ENCODE data around the gene UBE2QL1. TPM values are rescaled to one million over a fixed set of nuclear protein-coding genes. Genes with fewer than 3 reads are reported as not detected.

UBE2QL1 gene
- total RNA-seq, 1 experiment from 2014 or later, result 0.50 TPM

- TF ChIP-seq ZNF416 (CRISPR knock-in tag; IDR thresholded peaks at IDR 0.05), result no peak
- TF ChIP-seq ZMAT4 (CRISPR knock-in tag; IDR thresholded peaks at IDR 0.05), result no peak
- no peak for TF ChIP-seq ZNF232 (CRISPR knock-in tag; IDR thresholded peaks at IDR 0.05)
- TF ChIP-seq HMGA2 (CRISPR knock-in tag; IDR thresholded peaks at IDR 0.05), result no peak
- no peak for TF ChIP-seq FOXJ3 (CRISPR knock-in tag; IDR thresholded peaks at IDR 0.05; ENCODE audit: borderline replicate concordance)
- TF ChIP-seq RELA (CRISPR knock-in tag; IDR thresholded peaks at IDR 0.05; ENCODE audit: borderline replicate concordance), result no peak
- TF ChIP-seq ZNF423 (CRISPR knock-in tag; IDR thresholded peaks at IDR 0.05), result no peak
Observed at GRCh38 chr5:6543346-6543730, 94.7 kb downstream of the UBE2QL1 start (continued).

DNA sequence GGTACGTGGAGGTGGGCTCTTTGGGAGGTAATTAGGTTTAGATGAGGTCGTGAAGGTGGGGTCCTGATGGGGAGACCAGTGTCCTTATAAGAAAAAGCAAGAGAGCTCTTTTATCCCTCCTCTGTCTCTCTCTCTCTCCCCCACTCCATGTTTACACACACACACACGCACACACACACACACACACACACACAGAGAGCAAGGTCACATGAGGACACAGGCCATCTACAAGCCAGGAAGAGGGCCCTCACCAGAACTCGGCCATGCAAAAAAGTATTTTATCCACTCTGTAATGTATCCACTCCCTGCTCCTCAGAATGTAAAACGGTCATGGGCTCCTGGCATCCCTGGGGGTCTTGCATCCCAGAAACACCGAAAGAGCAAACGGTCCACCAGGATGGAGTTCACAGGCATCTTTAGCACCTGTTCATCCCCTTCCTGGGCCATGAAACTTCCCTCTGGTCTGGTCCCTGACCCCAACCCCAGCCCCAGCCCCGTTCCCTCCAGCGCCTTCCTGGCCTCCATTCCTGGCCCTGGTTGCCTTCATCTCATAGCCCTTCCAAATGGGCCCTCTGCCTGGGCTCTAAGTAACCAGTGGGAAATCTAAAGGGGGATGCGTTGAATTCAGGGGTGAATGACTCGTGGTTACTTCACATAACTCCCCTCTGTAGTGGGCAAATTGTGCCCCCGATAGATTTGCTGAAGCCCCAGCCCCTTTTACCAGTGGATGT lies 95.3 kb downstream of the UBE2QL1 start:
- CTCF ChIA-PET, result no interaction called here

More for the DNA sequence above, 95.3 kb downstream of the UBE2QL1 start:
- Mint-ChIP-seq H3K9me3 (peaks cover 3% of the 10 kb centered on the region), H3K36me3 (no peaks in the 10 kb centered on the region), H3K4me3 (no peak overlapping the region), H3K4me1 (no peaks in the 10 kb centered on the region), H3K27ac (no peak overlapping the region), H3K27me3 (ENCODE audit: low read depth) (peaks cover 1% of the 10 kb centered on the region; the same call in 1 of the 2 replicates)
- POLR2A ChIA-PET, result no interaction called here
- no peak for DNase-seq (ENCODE audit: low spot score)
- no peak for ATAC-seq
- TF ChIP-seq TEAD1 (CRISPR knock-in tag; IDR thresholded peaks at IDR 0.05) (no peak), HMGA2 (CRISPR knock-in tag; IDR thresholded peaks at IDR 0.05) (no peak), AFF4 (CRISPR knock-in tag; IDR thresholded peaks at IDR 0.05; ENCODE audit: borderline replicate concordance) (no peak)
- TF ChIP-seq, protein P1, sequence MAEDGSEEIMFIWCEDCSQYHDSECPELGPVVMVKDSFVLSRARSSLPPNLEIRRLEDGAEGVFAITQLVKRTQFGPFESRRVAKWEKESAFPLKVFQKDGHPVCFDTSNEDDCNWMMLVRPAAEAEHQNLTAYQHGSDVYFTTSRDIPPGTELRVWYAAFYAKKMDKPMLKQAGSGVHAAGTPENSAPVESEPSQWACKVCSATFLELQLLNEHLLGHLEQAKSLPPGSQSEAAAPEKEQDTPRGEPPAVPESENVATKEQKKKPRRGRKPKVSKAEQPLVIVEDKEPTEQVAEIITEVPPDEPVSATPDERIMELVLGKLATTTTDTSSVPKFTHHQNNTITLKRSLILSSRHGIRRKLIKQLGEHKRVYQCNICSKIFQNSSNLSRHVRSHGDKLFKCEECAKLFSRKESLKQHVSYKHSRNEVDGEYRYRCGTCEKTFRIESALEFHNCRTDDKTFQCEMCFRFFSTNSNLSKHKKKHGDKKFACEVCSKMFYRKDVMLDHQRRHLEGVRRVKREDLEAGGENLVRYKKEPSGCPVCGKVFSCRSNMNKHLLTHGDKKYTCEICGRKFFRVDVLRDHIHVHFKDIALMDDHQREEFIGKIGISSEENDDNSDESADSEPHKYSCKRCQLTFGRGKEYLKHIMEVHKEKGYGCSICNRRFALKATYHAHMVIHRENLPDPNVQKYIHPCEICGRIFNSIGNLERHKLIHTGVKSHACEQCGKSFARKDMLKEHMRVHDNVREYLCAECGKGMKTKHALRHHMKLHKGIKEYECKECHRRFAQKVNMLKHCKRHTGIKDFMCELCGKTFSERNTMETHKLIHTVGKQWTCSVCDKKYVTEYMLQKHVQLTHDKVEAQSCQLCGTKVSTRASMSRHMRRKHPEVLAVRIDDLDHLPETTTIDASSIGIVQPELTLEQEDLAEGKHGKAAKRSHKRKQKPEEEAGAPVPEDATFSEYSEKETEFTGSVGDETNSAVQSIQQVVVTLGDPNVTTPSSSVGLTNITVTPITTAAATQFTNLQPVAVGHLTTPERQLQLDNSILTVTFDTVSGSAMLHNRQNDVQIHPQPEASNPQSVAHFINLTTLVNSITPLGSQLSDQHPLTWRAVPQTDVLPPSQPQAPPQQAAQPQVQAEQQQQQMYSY (CRISPR knock-in tag; IDR thresholded peaks at IDR 0.05), result no peak

Other genes with a start within 250 kb of the UBE2QL1 start
- gene MED10, start 70.3 kb upstream of the UBE2QL1 start, total RNA-seq (2021), result 15.7 to 17.9 TPM (median 17.2 TPM) in 3 replicates
- 73.3 to 88.4 TPM (median 74.9 TPM) in 3 replicates for gene NSUN2, start 184.2 kb downstream of the UBE2QL1 start, total RNA-seq (2021)
- 36.9 to 42.6 TPM (median 41.6 TPM) in 3 replicates for gene SRD5A1, start 184.6 kb downstream of the UBE2QL1 start, total RNA-seq (2021)

All from WTC11 (cell line).